ENCODE data around the gene MVB12B. TPM values are rescaled to one million over a fixed set of nuclear protein-coding genes. Genes with fewer than 3 reads are reported as not detected.

Gene MVB12B
- total and polyA plus RNA-seq, 2 of the 8 experiments (the other 6 are each of a cell fraction or from before 2014, with no cell fraction given), result 2.6 to 5.0 TPM

DNA sequence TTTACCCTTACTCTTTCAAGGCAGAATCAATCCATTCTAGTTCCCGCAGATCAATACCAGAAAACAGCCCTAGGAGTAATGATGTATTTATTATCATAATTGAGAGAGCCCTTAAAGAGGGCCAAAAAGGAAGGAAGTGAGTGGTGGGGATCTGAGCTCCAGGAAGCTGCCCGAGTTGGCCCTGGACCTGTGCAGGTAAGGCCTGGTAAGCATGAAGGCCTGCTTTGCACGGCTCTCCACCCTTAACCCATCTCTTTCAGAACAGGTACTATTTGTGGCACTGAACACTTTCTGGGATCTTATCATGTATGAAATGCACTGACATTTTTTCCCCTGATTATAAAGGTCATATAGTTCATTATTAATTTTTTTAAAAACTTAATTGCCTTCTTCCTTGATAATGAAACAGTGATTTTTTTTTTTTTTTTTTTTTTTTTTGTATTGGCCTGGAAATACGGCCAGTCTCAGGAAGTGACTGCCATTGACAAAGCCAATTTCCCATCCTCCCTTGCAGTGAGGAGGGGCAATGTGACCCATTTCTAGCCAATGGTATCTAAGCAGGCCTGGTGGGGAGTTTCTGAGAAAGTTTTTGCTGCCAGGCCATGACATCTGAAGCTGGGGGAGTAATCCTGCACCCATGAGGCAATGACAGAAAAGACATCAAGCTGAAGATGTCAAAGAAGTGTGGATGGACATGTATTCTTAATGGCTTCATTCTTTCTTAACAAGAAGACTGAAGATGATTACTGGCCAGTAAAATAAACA lies 6.3 kb upstream of the MVB12B start:
- Histone ChIP-seq H3K4me1 (replicated peaks in 1 of 4; ENCODE audit: control insufficient read depth in 3 of 4, insufficient read depth in 4 of 4, low read length in 3 of 4) (peaks cover 0 to 4% (median 2%) of the 10 kb centered on the region in 4 experiments; a peak in 2 of 7 replicates), H4K5ac (ENCODE audit: insufficient read length, low read depth, low read length) (no peak overlapping the region), H2BK5ac (ENCODE audit: low read depth, low read length) (no peak overlapping the region), H2AK5ac (ENCODE audit: low read depth, low read length) (no peak overlapping the region), H3K27me3 (replicated peaks in 1 of 4; ENCODE audit: control insufficient read depth in 3 of 4, extremely low read depth in 1 of 4, insufficient read depth in 3 of 4, low read length in 3 of 4) (no peaks in the 10 kb centered on the region), H3K18ac (ENCODE audit: extremely low read depth, low read length) (no peak overlapping the region), H3K27ac (ENCODE audit: low read depth, low read length) (no peak overlapping the region), H3K56ac (replicated peaks; ENCODE audit: insufficient read length, low read depth, low read length) (no peak overlapping the region), H2AFZ (ENCODE audit: low read length) (0 out of 2 replicates have a peak overlapping the region, but pooled peaks have one; percentile 23), H3K9me3 (ENCODE audit: insufficient read depth in 2 of 2, low read depth in 1 of 2, low read length in 1 of 2) (peaks cover 5 to 7% of the 10 kb centered on the region in 2 experiments; a peak in 2 of 4 replicates), H3K9ac (replicated peaks in 1 of 4; ENCODE audit: extremely low read depth in 1 of 4, low read depth in 3 of 4, low read length in 3 of 4) (no peak overlapping the region), H3K36me3 (ENCODE audit: control insufficient read depth in 2 of 4, insufficient read depth in 4 of 4, low read length in 3 of 4) (no peaks in the 10 kb centered on the region), H3K4me3 (ENCODE audit: extremely low read depth in 1 of 4, insufficient read depth in 2 of 4, low read depth in 3 of 4, low read length in 4 of 4) (no peak overlapping the region), H3K79me1 (ENCODE audit: low read depth, low read length) (no peaks in the 10 kb centered on the region), H3K23me2 (ENCODE audit: low read depth, low read length) (no peaks in the 10 kb centered on the region), H3K23ac (ENCODE audit: insufficient read length) (no peak overlapping the region), H3K79me2 (ENCODE audit: control insufficient read depth in 1 of 2, insufficient read depth in 2 of 2, low read length in 2 of 2) (no peaks in the 10 kb centered on the region), H3K14ac (ENCODE audit: insufficient read length) (no peak overlapping the region), H4K20me1 (replicated peaks in 1 of 2; ENCODE audit: control insufficient read depth in 1 of 2, insufficient read depth in 2 of 2, low read length in 2 of 2) (no peaks in the 10 kb centered on the region), H4K8ac (ENCODE audit: extremely low read depth, insufficient read depth, low read length) (no peak overlapping the region), H2BK15ac (ENCODE audit: low read length) (no peak overlapping the region), H2BK12ac (ENCODE audit: low read depth, low read length) (no peak overlapping the region), H2BK20ac (ENCODE audit: low read length) (no peak overlapping the region), H2BK120ac (replicated peaks; ENCODE audit: low read depth, low read length) (no peak overlapping the region), H3K4me2 (ENCODE audit: insufficient read depth in 1 of 2, low read depth in 2 of 2, low read length in 2 of 2) (no peak overlapping the region), H3K4ac (replicated peaks; ENCODE audit: insufficient read length, low read depth, low read length) (no peak overlapping the region), H4K91ac (replicated peaks; ENCODE audit: insufficient read length, low read length) (no peak overlapping the region)
- DNase-seq (ENCODE audit: low read depth in 1 of 2, low spot score in 2 of 2), result no peak
- ChIA-PET POLR2A (ENCODE audit: partially characterized antibody) (interaction anchor here (1.4 kb wide), 1 partner anchor 14 kb away, joined by 5 read pairs; no protein-coding TSS in a partner anchor), CTCF (ENCODE audit: partially characterized antibody) (interaction anchor here (1.1 to 3.4 kb wide), 5 partner anchors 18 to 78 kb away, joined by 3 to 24 read pairs (median 4); no protein-coding TSS in a partner anchor)
- 90% methylated on average over 4 of the region's 4 CpGs; no CpG with 5 or more reads in 1 of the 2 experiments for WGBS, 2 experiments (ENCODE audit: extremely low coverage in 1 of 2, insufficient coverage in 1 of 2, insufficient read length in 1 of 2, insufficient replicate concordance in 2 of 2, low coverage in 1 of 2, low lambda C conversion rate in 2 of 2, missing lambda C conversion rate in 1 of 2)
- no peak for FAIRE-seq
- TF ChIP-seq ASH2L (IDR thresholded peaks at IDR 0.05; ENCODE audit: low read length), result no peak
